Endothelial cell (in vitro differentiated cells): Measurements from ENCODE around the gene IGLL1. TPM values are rescaled to one million over a fixed set of nuclear protein-coding genes. Genes with fewer than 3 reads are reported as not detected.
A peak's percentile ranks its signal among the peaks of the same experiment; 100 is the strongest.
"Not testable (repeated sequence)": the region's sequence is repeated elsewhere in the genome, so short reads cannot be mapped to it uniquely, and the experiment has no call there.

ENCODE experiments used
- DNase-seq: peaks from one replicate; pipeline ENCODE4 v3.0.0; 2021; ENCODE audit warnings: low spot score
- H3K27ac Mint-ChIP-seq: one replicate; pipeline ENCODE4 v1.8.0; 2021; ENCODE audit warnings: mixed read lengths, inconsistent platforms; ENCODE audit not compliant: unreplicated experiment
- H3K27me3 Mint-ChIP-seq: one replicate; pipeline ENCODE4 v1.8.0; 2021; ENCODE audit warnings: mild to moderate bottlenecking, moderate library complexity, mixed read lengths, inconsistent platforms; ENCODE audit not compliant: unreplicated experiment
- H3K36me3 Mint-ChIP-seq: one replicate; pipeline ENCODE4 v1.8.0; 2021; ENCODE audit warnings: mild to moderate bottlenecking, low read depth, mixed read lengths, inconsistent platforms; ENCODE audit not compliant: unreplicated experiment
- H3K4me1 Mint-ChIP-seq: one replicate; pipeline ENCODE4 v1.8.0; 2021; ENCODE audit warnings: mild to moderate bottlenecking, mixed read lengths, inconsistent platforms; ENCODE audit not compliant: unreplicated experiment
- H3K4me3 Mint-ChIP-seq: one replicate; pipeline ENCODE4 v1.8.0; 2021; ENCODE audit warnings: mild to moderate bottlenecking, mixed read lengths, inconsistent platforms; ENCODE audit not compliant: unreplicated experiment
- H3K9me3 Mint-ChIP-seq: one replicate; pipeline ENCODE4 v1.8.0; 2021; ENCODE audit warnings: mixed read lengths, inconsistent platforms; ENCODE audit not compliant: unreplicated experiment
- CTCF ChIP-seq: fragments of 200-600 bp; sonication (generic); IDR thresholded peaks from one replicate; pipeline ENCODE4 v1.5.0; 2021; ENCODE audit warnings: antibody characterized with exemption; ENCODE audit not compliant: unreplicated experiment
- total RNA-seq: library from RNA; stranded (reverse); fragmentation: NEBNext Ultra II Directional; extraction: Animal tissue kit (Norgen Biotek cat#: 25700); gene quantifications from one replicate; pipeline ENCODE4 v1.2.1, GENCODE V29; 2021; ENCODE audit not compliant: unreplicated experiment

The IGLL1 gene
- total RNA-seq, 1 donor from 2014 or later: not detected

- no peak for TF ChIP-seq CTCF
- no peak for DNase-seq
- Mint-ChIP-seq H3K27me3 (no peaks in the 10 kb centered on the region), H3K4me1 (no peaks in the 10 kb centered on the region), H3K9me3 (no peaks in the 10 kb centered on the region), H3K36me3 (peaks cover 17% of the 10 kb centered on the region), H3K27ac (no peak overlapping the region), H3K4me3 (no peak overlapping the region)
Measured at GRCh38 chr22:23549198-23549595, 30.9 kb downstream of the IGLL1 start.

GRCh38 chr22:23548501-23549197, 31.4 kb downstream of the IGLL1 start:
- H3K4me3 Mint-ChIP-seq: no peak overlapping the region
- peaks cover 21% of the 10 kb centered on the region for H3K36me3 Mint-ChIP-seq
- DNase-seq: no peak
- H3K27ac Mint-ChIP-seq: no peak overlapping the region
- H3K4me1 Mint-ChIP-seq: peaks cover 5% of the 10 kb centered on the region
- no peaks in the 10 kb centered on the region for H3K9me3 Mint-ChIP-seq
- no peaks in the 10 kb centered on the region for H3K27me3 Mint-ChIP-seq
- no peak for TF ChIP-seq CTCF

GRCh38 chr22:23547818-23548500, 32.1 kb downstream of the IGLL1 start:
- no peak overlapping the region for H3K4me3 Mint-ChIP-seq
- no peaks in the 10 kb centered on the region for H3K9me3 Mint-ChIP-seq
- peaks cover 6% of the 10 kb centered on the region for H3K4me1 Mint-ChIP-seq
- no peak for TF ChIP-seq CTCF
- H3K27me3 Mint-ChIP-seq: no peaks in the 10 kb centered on the region
- no peak overlapping the region for H3K27ac Mint-ChIP-seq
- H3K36me3 Mint-ChIP-seq: peaks cover 21% of the 10 kb centered on the region
- no peak for DNase-seq

GRCh38 chr22:23547382-23547781, 32.7 kb downstream of the IGLL1 start:
- not testable (repeated sequence) for H3K27ac Mint-ChIP-seq, H3K9me3 Mint-ChIP-seq, H3K4me3 Mint-ChIP-seq, H3K4me1 Mint-ChIP-seq, H3K27me3 Mint-ChIP-seq, DNase-seq
- peaks cover 21% of the 10 kb centered on the region for H3K36me3 Mint-ChIP-seq

GRCh38 chr22:23544852-23545251, 35.2 kb downstream of the IGLL1 start:
- Mint-ChIP-seq H3K4me3 (peak overlapping the region; percentile 11), H3K27me3 (no peaks in the 10 kb centered on the region), H3K27ac (no peak overlapping the region), H3K4me1 (peaks cover 6% of the 10 kb centered on the region), H3K36me3 (peaks cover 21% of the 10 kb centered on the region), H3K9me3 (no peaks in the 10 kb centered on the region)
- DNase-seq: no peak
- TF ChIP-seq CTCF: no peak

- not testable (repeated sequence) for H3K9me3 Mint-ChIP-seq, H3K27ac Mint-ChIP-seq, H3K27me3 Mint-ChIP-seq, DNase-seq, H3K4me3 Mint-ChIP-seq
- peaks cover 21% of the 10 kb centered on the region for H3K36me3 Mint-ChIP-seq
- peaks cover 13% of the 10 kb centered on the region for H3K4me1 Mint-ChIP-seq
Measured at GRCh38 chr22:23543506-23544000, 36.5 kb downstream of the IGLL1 start.
